NB4 (cell line): ENCODE data around the gene MCM8.
"Not testable (repeated sequence)": the region's sequence is repeated elsewhere in the genome, so short reads cannot be mapped to it uniquely, and the experiment has no call there.

Experiments
- DNase-seq: peaks from one replicate; pipeline ENCODE4 v3.0.0; 2010; ENCODE audit warnings: low read depth
- H3K4me3 ChIP-seq: one replicate; pipeline ENCODE4 v1.5.1; 2011; ENCODE audit warnings: mild to moderate bottlenecking, low read depth, low read length, moderate library complexity
- MYC ChIP-seq: IDR thresholded peaks from 2 replicates; pipeline ENCODE4 v1.6.1; 2011; ENCODE audit warnings: low read depth, low read length
- POLR2A ChIP-seq: IDR thresholded peaks from 2 replicates; pipeline ENCODE4 v1.6.1; 2011; ENCODE audit warnings: mild to moderate bottlenecking; ENCODE audit not compliant: insufficient read length; ENCODE audit errors: extremely low read depth
- TF ChIP-seq, protein P1 (sequence below): IDR thresholded peaks from 2 replicates; pipeline ENCODE4 v1.6.1; 2011; ENCODE audit warnings: low read depth, low read length
- TF ChIP-seq, protein P2 (sequence below): IDR thresholded peaks from one replicate; pipeline ENCODE4 v1.5.1; 2012; ENCODE audit warnings: low read depth, low read length

Gene MCM8

GRCh38 chr20:6030453-6031080 lies 80.1 kb downstream of the MCM8 start:
- no peak overlapping the region for H3K4me3 ChIP-seq
- no peak for DNase-seq
- TF ChIP-seq, protein P1, sequence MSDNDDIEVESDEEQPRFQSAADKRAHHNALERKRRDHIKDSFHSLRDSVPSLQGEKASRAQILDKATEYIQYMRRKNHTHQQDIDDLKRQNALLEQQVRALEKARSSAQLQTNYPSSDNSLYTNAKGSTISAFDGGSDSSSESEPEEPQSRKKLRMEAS = no peak
- TF ChIP-seq MYC = no peak
- no peak for TF ChIP-seq POLR2A
- TF ChIP-seq, protein P2, sequence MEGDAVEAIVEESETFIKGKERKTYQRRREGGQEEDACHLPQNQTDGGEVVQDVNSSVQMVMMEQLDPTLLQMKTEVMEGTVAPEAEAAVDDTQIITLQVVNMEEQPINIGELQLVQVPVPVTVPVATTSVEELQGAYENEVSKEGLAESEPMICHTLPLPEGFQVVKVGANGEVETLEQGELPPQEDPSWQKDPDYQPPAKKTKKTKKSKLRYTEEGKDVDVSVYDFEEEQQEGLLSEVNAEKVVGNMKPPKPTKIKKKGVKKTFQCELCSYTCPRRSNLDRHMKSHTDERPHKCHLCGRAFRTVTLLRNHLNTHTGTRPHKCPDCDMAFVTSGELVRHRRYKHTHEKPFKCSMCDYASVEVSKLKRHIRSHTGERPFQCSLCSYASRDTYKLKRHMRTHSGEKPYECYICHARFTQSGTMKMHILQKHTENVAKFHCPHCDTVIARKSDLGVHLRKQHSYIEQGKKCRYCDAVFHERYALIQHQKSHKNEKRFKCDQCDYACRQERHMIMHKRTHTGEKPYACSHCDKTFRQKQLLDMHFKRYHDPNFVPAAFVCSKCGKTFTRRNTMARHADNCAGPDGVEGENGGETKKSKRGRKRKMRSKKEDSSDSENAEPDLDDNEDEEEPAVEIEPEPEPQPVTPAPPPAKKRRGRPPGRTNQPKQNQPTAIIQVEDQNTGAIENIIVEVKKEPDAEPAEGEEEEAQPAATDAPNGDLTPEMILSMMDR = no peak

GRCh38 chr20:6032907-6033306 lies 82.5 kb downstream of the MCM8 start:
- not testable (repeated sequence) for H3K4me3 ChIP-seq, DNase-seq

DNA sequence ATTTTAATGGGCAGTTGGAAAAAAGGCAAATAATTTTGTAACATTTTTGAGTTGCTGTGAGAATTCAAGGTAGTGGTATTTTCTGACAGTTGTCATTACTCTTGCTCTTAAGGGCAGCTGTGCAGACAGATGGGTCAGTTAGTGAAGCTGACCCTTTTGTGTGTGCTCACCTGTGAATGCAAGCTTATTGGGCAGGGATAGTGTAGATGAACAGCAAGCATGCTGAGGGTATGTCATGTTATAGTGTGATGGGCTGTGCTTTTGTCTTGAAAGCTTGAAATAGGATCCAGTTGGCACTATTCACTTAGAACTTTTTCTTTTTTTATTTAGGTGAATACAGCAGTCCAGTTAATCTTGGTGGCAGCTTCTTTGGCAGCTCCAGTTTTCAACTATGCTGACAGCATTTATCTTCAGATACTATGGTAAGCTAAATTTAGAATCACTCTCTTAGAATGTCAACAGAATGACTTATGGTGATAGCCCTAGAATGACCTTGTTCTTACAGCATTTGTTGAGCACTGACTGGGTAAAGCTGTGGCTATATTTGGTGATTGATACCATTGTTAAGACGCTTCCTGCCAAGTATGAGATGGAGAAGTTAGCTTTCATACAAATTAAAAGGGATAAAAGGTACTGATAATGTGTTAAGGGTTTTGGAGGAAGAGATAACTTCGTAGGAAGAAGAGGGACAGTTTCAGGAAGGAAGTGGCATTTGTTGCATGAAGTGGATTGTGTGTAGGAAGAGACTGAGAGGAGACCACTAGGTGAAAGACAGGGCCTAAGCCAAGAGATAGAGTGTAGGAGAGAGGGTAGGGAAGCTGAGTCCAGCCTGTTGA lies 83.9 kb downstream of the MCM8 start:
- TF ChIP-seq, protein P1 = no peak
- TF ChIP-seq POLR2A (no peak), MYC (no peak)
- TF ChIP-seq, protein P2 = no peak
- DNase-seq = no peak
- no peak overlapping the region for H3K4me3 ChIP-seq

- TF ChIP-seq POLR2A (no peak), MYC (no peak)
- TF ChIP-seq, protein P1 = no peak
- TF ChIP-seq, protein P2 = no peak
- no peak overlapping the region for H3K4me3 ChIP-seq
- DNase-seq = no peak
Measured at GRCh38 chr20:6036213-6036612, 85.8 kb downstream of the MCM8 start.

- no peak for DNase-seq
- H3K4me3 ChIP-seq = no peak overlapping the region
- TF ChIP-seq, protein P1 = no peak
- TF ChIP-seq MYC (no peak), POLR2A (no peak)
- TF ChIP-seq, protein P2 = no peak
Measured at GRCh38 chr20:6037082-6037481, 86.6 kb downstream of the MCM8 start.

DNA sequence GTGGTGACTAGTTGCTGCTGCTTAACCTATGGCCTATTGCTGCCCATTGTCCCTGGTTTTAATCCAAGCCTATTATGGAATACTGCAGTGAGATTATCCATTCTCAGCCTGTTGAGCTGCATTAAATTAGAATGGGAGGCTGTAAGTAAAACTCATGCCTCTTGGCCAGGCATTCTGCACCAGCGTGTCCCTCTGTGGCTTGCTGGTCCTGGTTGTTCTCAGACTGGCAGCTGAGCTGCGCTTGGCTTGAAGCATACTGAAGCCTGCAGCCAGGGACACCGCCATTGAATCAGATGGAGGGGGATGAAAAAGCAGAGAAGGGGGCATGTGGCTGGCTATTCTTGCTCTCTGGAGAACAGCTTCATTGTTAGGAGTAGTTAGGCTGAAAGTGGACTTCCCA lies 87.8 kb downstream of the MCM8 start:
- TF ChIP-seq POLR2A (no peak), MYC (no peak)
- TF ChIP-seq, protein P2 = no peak
- TF ChIP-seq, protein P1 = no peak
- H3K4me3 ChIP-seq = no peak overlapping the region
- DNase-seq = no peak
